Thymus (tissue), 14 donors: ENCODE results near the gene SYNPO. TPM values are rescaled to one million over a fixed set of nuclear protein-coding genes. Genes with fewer than 3 reads are reported as not detected.

Experiments
- DNase-seq, 9 donors: peaks; one replicate each; pipeline ENCODE4 v3.0.0-alpha.2; 2013; ENCODE audit warnings: low spot score in 9 of 9, low read depth in 6 of 9, missing footprints in 1 of 9
- H3K27ac ChIP-seq, 2 donors: one replicate each; pipeline ENCODE4 v1.5.1; 2013; ENCODE audit warnings: control low read depth in 1 of 2, low read depth in 1 of 2, low read length in 1 of 2, mild to moderate bottlenecking in 1 of 2, moderate library complexity in 1 of 2
- H3K27me3 ChIP-seq, 2 donors: one replicate each; pipeline ENCODE4 v1.5.1; 2013; ENCODE audit warnings: low read length in 1 of 2; ENCODE audit not compliant: control insufficient read depth in 2 of 2, insufficient read depth in 1 of 2
- H3K36me3 ChIP-seq, 2 donors: one replicate each; pipeline ENCODE4 v1.5.1; 2013; ENCODE audit warnings: low read length in 1 of 2, mild to moderate bottlenecking in 1 of 2, moderate library complexity in 1 of 2; ENCODE audit not compliant: control insufficient read depth in 2 of 2, insufficient read depth in 2 of 2
- H3K4me1 ChIP-seq, 2 donors: one replicate each; pipeline ENCODE4 v1.5.1; 2013; ENCODE audit warnings: low read length in 2 of 2; ENCODE audit not compliant: control insufficient read depth in 2 of 2, insufficient read depth in 2 of 2
- H3K4me3 ChIP-seq, 2 donors: one replicate each; pipeline ENCODE4 v1.5.1; 2013; ENCODE audit warnings: low read length in 2 of 2, control low read depth in 1 of 2, mild to moderate bottlenecking in 1 of 2
- H3K9me3 ChIP-seq, 2 donors: one replicate each; pipeline ENCODE4 v1.5.1; 2013; ENCODE audit warnings: low read length in 1 of 2, mild to moderate bottlenecking in 1 of 2; ENCODE audit not compliant: control insufficient read depth in 2 of 2, insufficient read depth in 1 of 2
- WGBS: extraction: QIAGEN DNeasy Blood & Tissue Kit; methylation state at CpG from one replicate; pipeline ENCODE4 v1.1.7; 2013; 5-methylcytosine and 5-hydroxymethylcytosine counted together
- long read RNA-seq, 10 donors: transcript quantifications; one replicate each; lab custom pipeline, GENCODE V29; 2026
- polyA plus RNA-seq: library from polyadenylated mRNA; stranded (reverse); fragments of 200-250 nt; gene quantifications from one replicate; pipeline ENCODE4 v1.2.3, GENCODE V29; 2013
- total RNA-seq: library from RNA; stranded (reverse); fragments of 120-200 nt; gene quantifications from one replicate; pipeline ENCODE4 v1.2.4, GENCODE V29; 2013
- donor health status: healthy.

The SYNPO gene
- total RNA-seq, result 1.5 TPM
- 10.0 TPM for polyA plus RNA-seq
- long read RNA-seq, donor 1, result 0 reads
- long read RNA-seq, donor 2, result 0 reads
- long read RNA-seq, donor 3, full-length matches to known transcripts, result 1 of 6 reads
- long read RNA-seq, donor 3, partial matches to known transcripts, result 5 of 6 reads
- long read RNA-seq, donor 3, other reads (novel, unspliced or antisense), result 0 of 6 reads
- long read RNA-seq, donor 4, result 0 reads
- long read RNA-seq, donor 5, full-length matches to known transcripts, result 7 of 33 reads
- long read RNA-seq, donor 5, partial matches to known transcripts, result 21 of 33 reads
- long read RNA-seq, donor 5, other reads (novel, unspliced or antisense), result 5 of 33 reads
- long read RNA-seq, donor 6, full-length matches to known transcripts, result 1 of 1 reads
- long read RNA-seq, donor 6, partial matches to known transcripts, result 0 of 1 reads
- long read RNA-seq, donor 6, other reads (novel, unspliced or antisense), result 0 of 1 reads
- long read RNA-seq, donor 7, result 0 reads
- long read RNA-seq, donor 8, partial matches to known transcripts, result 5 of 5 reads
- long read RNA-seq, donor 8, other reads (novel, unspliced or antisense), result 0 of 5 reads
- long read RNA-seq, donor 9, result 0 reads
- long read RNA-seq, donor 10, result 0 reads

GRCh38 chr5:150640311-150641005 is at the start of gene SYNPO:
TSS of gene SYNPO (plus strand) at chr5:150640660. CDS start at chr5:150648276, 7,616 bp downstream.
- DNase-seq, result no peak
- Histone ChIP-seq H3K4me1 (peaks cover 0 to 13% of the 10 kb centered on the region in 2 donors), H3K27me3 (peaks cover 0 to 22% of the 10 kb centered on the region in 2 donors), H3K4me3 (no peak within 1 kb of the TSS), H3K9me3 (no peaks in the 10 kb centered on the region), H3K36me3 (no peaks in the 10 kb centered on the region), H3K27ac (peak within 1 kb of the TSS; percentile 45 to 48)
- WGBS, result 87% methylated on average over 14 of the region's 14 CpGs

GRCh38 chr5:150590979-150591695 is 49.3 kb upstream of the SYNPO start:
- H3K4me1 ChIP-seq, result peaks cover 0 to 24% of the 10 kb centered on the region in 2 donors
- H3K36me3 ChIP-seq, result no peaks in the 10 kb centered on the region
- 93% methylated on average over 12 of the region's 12 CpGs for WGBS
- no peak for DNase-seq
- peaks cover 0 to 2% of the 10 kb centered on the region in 2 donors for H3K27me3 ChIP-seq
- no peak overlapping the region for H3K4me3 ChIP-seq
- no peaks in the 10 kb centered on the region for H3K9me3 ChIP-seq
- no peak overlapping the region for H3K27ac ChIP-seq

GRCh38 chr5:150593593-150593992 is 46.9 kb upstream of the SYNPO start:
- WGBS, result 81% methylated on average over 4 of the region's 4 CpGs
- no peak overlapping the region for H3K27ac ChIP-seq
- H3K36me3 ChIP-seq, result no peaks in the 10 kb centered on the region
- peaks cover 0 to 28% of the 10 kb centered on the region in 2 donors for H3K4me1 ChIP-seq
- no peaks in the 10 kb centered on the region for H3K27me3 ChIP-seq
- no peaks in the 10 kb centered on the region for H3K9me3 ChIP-seq
- DNase-seq, result no peak
- H3K4me3 ChIP-seq, result no peak overlapping the region

- Histone ChIP-seq H3K9me3 (no peaks in the 10 kb centered on the region), H3K27ac (no peak overlapping the region), H3K4me1 (peaks cover 0 to 28% of the 10 kb centered on the region in 2 donors), H3K36me3 (no peaks in the 10 kb centered on the region), H3K27me3 (no peaks in the 10 kb centered on the region), H3K4me3 (no peak overlapping the region)
- 92% methylated on average over 7 of the region's 7 CpGs for WGBS
- no peak for DNase-seq
Observed at GRCh38 chr5:150593996-150594395, 46.5 kb upstream of the SYNPO start.

- 91% methylated on average over 12 of the region's 12 CpGs for WGBS
- Histone ChIP-seq H3K9me3 (no peaks in the 10 kb centered on the region), H3K36me3 (no peaks in the 10 kb centered on the region), H3K27me3 (no peaks in the 10 kb centered on the region), H3K4me3 (no peak overlapping the region), H3K27ac (peak overlapping the region in 1 of 2 donors; percentile 43), H3K4me1 (peaks cover 0 to 34% of the 10 kb centered on the region in 2 donors)
- DNase-seq, result no peak
Observed at GRCh38 chr5:150595466-150596031, 44.9 kb upstream of the SYNPO start.

GRCh38 chr5:150596313-150596712 is 44.1 kb upstream of the SYNPO start:
- H3K4me3 ChIP-seq, result no peak overlapping the region
- peak overlapping the region in 1 of 2 donors; percentile 50 for H3K27ac ChIP-seq
- no peaks in the 10 kb centered on the region for H3K27me3 ChIP-seq
- peaks cover 0 to 33% of the 10 kb centered on the region in 2 donors for H3K4me1 ChIP-seq
- no peaks in the 10 kb centered on the region for H3K36me3 ChIP-seq
- no peaks in the 10 kb centered on the region for H3K9me3 ChIP-seq
- no peak for DNase-seq
- 84% methylated on average over 9 of the region's 9 CpGs for WGBS

- WGBS, result 81% methylated on average over 3 of the region's 3 CpGs
- Histone ChIP-seq H3K36me3 (no peaks in the 10 kb centered on the region), H3K4me3 (no peak overlapping the region), H3K9me3 (no peaks in the 10 kb centered on the region), H3K27me3 (no peaks in the 10 kb centered on the region), H3K27ac (no peak overlapping the region), H3K4me1 (peaks cover 0 to 32% of the 10 kb centered on the region in 2 donors)
- no peak for DNase-seq
Observed at GRCh38 chr5:150596826-150597225, 43.6 kb upstream of the SYNPO start.

GRCh38 chr5:150598006-150598405 is 42.5 kb upstream of the SYNPO start:
- peaks cover 0 to 32% of the 10 kb centered on the region in 2 donors for H3K4me1 ChIP-seq
- no peaks in the 10 kb centered on the region for H3K36me3 ChIP-seq
- DNase-seq, result no peak
- H3K27me3 ChIP-seq, result no peaks in the 10 kb centered on the region
- H3K4me3 ChIP-seq, result no peak overlapping the region
- WGBS, result 77% methylated on average over 10 of the region's 10 CpGs
- no peaks in the 10 kb centered on the region for H3K9me3 ChIP-seq
- no peak overlapping the region for H3K27ac ChIP-seq
